Measurements from ENCODE around the gene ERO1B.

Gene ERO1B

GRCh38 chr1:236301080-236301957 is 19.6 kb upstream of the ERO1B start:
- DNase-seq (ENCODE audit: low spot score), result no peak

- no peak for DNase-seq (ENCODE audit: low spot score)
Measured at GRCh38 chr1:236297161-236297560, 15.4 kb upstream of the ERO1B start.

GRCh38 chr1:236292425-236292824 is 10.7 kb upstream of the ERO1B start:
- DNase-seq (ENCODE audit: low spot score), result no peak

GRCh38 chr1:236289492-236290131 is 7.9 kb upstream of the ERO1B start:
- DNase-seq (ENCODE audit: low spot score), result no peak

GRCh38 chr1:236288620-236288976 is 6.8 kb upstream of the ERO1B start:
- DNase-seq (ENCODE audit: low spot score), result no peak

- DNase-seq (ENCODE audit: low spot score), result no peak
Measured at GRCh38 chr1:236287757-236288619, 6.2 kb upstream of the ERO1B start.

GRCh38 chr1:236287356-236287755 is 5.6 kb upstream of the ERO1B start:
- no peak for DNase-seq (ENCODE audit: low spot score)

- no peak for DNase-seq (ENCODE audit: low spot score)
Measured at GRCh38 chr1:236284291-236284721, 2.5 kb upstream of the ERO1B start.

DNA sequence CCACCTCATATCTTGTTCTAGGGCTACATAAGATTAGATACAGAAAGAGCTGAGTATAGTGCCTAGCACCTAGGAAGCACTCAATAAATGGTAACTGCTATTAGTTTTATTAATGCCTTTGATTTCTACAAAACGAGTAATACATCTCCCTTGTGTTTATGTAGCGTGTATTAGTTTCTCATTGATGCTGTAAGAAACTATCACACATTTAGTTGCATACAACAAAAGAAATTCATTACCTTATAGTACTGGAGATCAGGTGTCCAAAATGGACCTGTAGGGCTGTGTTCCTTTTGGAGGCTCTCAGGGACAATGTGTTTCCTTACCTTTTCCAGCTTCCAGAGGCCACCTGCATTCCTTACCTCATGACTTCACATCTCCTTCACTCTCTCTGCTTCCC is 961 bp upstream of the ERO1B start:
- no peak for DNase-seq (ENCODE audit: low spot score)

DNA sequence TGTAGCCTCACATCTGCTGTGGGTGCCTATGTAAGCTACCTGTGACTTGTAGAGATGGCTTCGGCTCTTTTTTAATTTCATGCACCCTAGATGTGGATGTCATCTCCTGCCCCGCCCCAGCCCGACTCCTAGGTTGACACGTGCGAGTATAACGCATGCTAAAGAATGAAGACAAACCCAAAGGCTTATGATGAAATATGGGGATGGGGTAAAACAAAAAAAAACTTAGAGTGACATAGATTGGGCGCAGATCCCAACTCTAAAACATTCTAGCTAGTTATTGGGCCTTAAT is 613 bp upstream of the ERO1B start:
- DNase-seq (ENCODE audit: low spot score), result no peak

DNA sequence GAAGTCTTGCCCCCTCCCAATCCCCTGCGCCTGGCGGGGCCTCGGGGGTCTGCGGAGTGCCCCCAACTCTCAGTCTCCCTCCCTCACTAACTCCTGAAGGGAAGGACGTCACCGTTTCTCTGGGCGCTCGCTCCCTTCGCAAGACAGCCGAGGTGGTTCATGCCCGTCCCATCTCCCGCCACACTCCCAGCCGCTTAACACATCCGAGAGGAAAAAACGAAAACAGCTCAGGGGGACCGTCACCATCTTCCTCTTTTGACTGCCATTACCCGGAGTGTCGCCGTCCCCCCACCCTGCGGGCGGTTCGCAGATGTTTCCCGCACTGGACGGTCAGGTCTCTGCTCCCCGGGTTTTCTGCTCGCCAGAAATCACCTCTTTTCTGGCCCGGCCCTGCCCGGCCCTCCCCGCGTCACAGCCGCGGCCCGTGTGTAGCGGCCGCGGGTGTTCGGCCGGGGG is 532 bp downstream of the ERO1B start:
- DNase-seq (ENCODE audit: low spot score), result no peak

DNA sequence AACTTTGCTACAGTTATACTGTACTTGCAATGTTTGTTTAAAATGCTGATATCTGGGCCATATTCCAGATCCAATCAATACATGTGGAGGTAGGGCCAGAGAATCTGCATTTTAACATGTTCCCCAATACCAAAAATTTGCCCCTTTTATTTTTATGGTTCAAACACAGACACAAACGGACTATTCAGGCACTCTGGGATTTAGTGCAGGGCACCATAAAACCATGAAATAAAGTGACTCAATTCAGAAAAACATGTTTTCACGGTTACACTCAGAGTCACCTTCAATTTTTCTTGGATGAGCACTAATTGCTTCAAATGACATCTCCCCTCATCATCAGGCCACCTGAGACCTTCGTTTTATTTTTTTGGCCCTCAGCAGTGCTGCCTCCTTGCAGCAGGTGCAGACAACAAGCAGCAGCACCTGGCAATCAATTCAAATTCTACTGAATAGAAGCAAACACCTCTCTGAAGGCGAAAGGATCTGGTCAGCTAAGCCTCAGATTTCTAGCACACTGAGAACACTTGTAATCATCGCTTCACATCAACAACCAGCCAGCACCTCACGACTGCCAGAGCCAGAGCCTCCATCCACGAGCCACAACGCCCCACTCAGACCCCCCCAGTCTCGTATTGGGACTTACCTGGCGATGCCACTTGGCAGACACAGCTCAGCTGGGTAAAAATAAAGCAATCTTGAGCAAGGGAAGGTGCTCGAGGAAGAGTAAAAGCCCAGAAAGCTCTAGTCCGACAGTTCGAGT is 1.1 kb downstream of the ERO1B start:
- DNase-seq (ENCODE audit: low spot score), result peak; percentile 9

DNA sequence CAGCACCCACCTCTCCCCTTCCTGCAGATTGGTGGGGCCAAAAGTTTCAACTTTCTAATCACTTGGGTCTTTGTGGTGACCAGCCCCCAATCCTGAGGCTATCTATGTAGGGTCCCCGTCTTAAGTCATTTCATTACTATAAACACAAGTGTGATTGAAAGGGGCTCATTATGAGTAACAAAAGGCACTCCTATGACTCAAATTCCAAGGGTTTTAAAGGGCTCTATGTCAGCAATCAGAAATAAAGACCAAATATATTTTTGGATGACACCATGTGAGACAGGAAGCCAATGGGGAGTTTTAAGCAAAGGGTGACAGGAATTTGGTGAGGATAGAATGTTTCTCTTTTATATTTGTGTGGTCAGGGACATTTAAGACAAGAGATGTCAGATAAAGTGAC is 6.2 kb downstream of the ERO1B start:
- DNase-seq (ENCODE audit: low spot score), result no peak

GRCh38 chr1:236275061-236275460 is 6.7 kb downstream of the ERO1B start:
- DNase-seq (ENCODE audit: low spot score), result no peak

DNA sequence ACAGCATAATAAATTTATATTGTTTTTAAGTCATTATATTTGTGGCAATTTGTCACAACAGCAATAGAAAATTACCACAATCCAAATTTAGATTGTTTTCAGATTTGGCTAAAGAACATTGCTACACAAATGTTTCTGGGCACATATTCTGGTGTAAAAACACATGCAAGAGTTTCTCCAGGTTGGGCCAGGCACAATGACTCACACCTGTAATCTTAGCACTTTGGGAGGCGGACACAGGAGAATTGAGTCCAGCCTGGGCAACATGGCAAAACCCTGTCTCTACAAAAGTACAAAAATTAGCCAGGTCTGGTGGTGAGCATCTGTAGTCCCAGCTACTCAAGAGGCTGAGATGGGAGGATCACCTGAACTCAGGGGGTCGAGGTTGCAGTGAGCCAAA is 8.4 kb downstream of the ERO1B start:
- DNase-seq (ENCODE audit: low spot score), result no peak

DNA sequence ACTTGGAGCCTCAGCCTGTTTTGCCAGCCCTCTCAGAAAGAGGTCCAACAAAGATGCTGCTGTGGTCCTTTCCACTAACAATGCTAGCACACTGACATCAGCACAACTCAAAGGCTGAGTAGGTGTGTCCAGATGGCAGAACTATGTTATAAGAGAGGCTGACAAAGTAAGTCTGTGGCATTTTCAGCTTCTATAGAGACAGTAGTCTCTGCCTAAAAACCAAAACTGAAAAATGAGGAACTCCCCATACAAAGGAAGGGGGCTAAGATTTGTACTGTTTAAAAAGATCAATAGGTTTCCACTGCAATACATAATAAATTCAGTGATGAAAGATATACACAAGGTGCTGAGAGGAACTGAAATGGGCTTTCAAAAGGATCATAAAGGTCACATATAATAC is 12.3 kb downstream of the ERO1B start:
- DNase-seq (ENCODE audit: low spot score), result no peak

GRCh38 chr1:236261898-236262297 is 19.9 kb downstream of the ERO1B start:
- no peak for DNase-seq (ENCODE audit: low spot score)

- DNase-seq (ENCODE audit: low spot score), result no peak
Measured at GRCh38 chr1:236261033-236261432, 20.7 kb downstream of the ERO1B start.

- DNase-seq (ENCODE audit: low spot score), result no peak
Measured at GRCh38 chr1:236259043-236259442, 22.7 kb downstream of the ERO1B start.

DNA sequence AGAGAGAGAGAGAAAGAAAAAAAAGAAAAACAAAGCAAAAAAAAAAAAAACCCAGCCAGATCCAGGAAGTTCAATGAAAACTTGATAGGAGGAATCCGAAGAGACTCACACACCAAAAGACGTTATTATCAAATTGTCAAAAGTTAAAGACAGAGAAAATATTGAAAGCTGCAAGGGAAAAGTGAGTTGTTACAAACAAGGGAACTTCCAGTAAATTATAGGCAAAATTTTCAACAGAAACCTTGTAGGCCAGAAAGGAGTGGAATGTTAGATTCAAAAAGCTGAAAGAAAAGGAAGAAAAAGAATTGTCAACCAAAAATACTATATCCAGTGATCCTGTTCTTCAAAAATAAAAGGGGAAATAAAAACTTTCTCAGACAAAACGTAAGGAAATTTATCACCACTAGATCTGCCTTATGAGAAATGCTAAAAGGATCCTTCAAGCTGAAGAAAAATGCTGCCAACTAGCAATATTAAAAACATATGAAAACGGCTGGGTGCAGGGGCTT is 23.6 kb downstream of the ERO1B start:
- DNase-seq (ENCODE audit: low spot score), result no peak

GRCh38 chr1:236257216-236257615 is 24.5 kb downstream of the ERO1B start:
- DNase-seq (ENCODE audit: low spot score), result no peak
